ENCODE results near the gene UGT8. TPM values are rescaled to one million over a fixed set of nuclear protein-coding genes. Genes with fewer than 3 reads are reported as not detected.

The UGT8 gene
- total and polyA plus RNA-seq, 7 experiments from 2014 or later, result 0.13 TPM; not detected in 6

DNA sequence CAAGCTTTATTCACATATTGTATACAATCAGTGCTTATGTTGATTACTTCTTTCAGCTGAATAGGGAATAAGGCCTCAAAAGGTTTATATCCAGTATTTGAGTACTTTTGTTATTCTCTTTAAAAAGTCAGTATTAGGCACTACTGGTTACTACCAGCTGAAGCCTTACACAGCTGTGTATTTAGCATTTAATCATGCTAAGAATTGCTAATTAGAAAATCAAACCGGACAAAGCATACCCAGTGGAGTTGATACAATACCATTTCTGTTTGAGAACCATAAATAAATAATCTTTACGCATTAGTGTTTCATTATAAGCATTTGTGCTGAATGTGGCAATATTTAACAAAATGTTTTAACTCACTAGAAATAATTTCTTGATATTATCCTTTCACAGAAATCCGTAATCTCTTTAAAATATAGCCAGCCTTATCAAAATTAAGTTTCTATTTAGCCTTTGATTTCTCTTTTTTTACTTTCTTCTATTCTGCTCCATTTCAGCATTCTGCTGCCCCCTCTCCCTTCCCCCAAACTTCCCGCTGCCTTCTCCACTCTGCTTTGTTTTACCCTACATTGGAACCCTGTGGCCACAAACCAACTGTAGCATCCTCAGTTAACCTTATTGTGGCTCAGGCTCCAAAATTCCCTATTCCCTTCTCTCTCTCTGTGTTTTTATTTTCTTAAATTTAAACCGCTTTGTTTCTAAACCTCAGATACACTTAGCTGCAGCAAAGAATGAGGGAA lies 37.8 kb downstream of the UGT8 start:
- Histone ChIP-seq H3K9me3 (ENCODE audit: control insufficient read depth in 2 of 3, low read length in 3 of 3) (no peaks in the 10 kb centered on the region), H3K4me1 (ENCODE audit: control insufficient read depth in 2 of 2, insufficient read depth in 2 of 2, low read length in 2 of 2) (no peaks in the 10 kb centered on the region), H3K36me3 (ENCODE audit: control insufficient read depth in 2 of 3, insufficient read depth in 3 of 3, low read length in 3 of 3) (no peaks in the 10 kb centered on the region), H3K27me3 (ENCODE audit: control insufficient read depth in 2 of 2, insufficient read depth in 2 of 2, low read length in 2 of 2) (no peaks in the 10 kb centered on the region), H3K4me3 (ENCODE audit: low read length) (no peak overlapping the region), H3K27ac (ENCODE audit: low read depth, low read length) (no peak overlapping the region)
- Mint-ChIP-seq H3K4me3 (no peak overlapping the region), H3K9me3 (peaks cover 0 to 5% (median 0%) of the 10 kb centered on the region in 11 donors), H3K27me3 (peaks cover 0 to 22% (median 0%) of the 10 kb centered on the region in 5 donors), H3K4me1 (no peaks in the 10 kb centered on the region), H3K27ac (no peak overlapping the region), H3K36me3 (no peaks in the 10 kb centered on the region)
- ChIA-PET POLR2A (no interaction called here), CTCF (no interaction called here)
- no peak for DNase-seq
- ATAC-seq, result no peak
- intact Hi-C loops (cut with micrococcal nuclease), result no loop called here

DNA sequence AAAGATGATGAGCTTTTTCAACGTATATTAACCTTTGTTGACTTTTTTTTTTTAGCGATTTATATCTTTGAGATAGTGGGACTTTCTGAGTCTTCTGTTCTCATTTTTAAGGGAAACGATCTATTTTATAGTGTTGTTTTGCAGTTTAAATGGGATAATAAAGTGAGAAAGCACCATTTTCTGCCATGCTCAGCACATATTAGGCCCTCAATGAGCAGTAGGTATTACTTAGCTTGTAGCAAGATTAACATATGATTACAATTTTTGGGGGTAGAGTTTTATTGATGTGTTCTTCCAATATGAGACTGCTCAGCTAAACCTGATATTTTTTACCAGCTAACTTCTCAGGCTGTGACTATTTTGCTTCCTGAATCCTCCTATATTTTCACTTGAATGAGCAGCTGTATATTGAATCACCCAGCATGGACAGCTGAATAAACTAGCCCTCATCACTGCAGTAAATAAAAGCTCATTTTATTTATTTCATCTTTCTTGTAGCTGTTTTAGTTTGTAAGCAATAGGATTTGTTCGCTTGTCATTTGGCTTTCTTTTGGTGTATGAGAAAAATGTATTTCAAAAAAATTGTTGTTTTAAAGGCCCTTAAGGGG lies 43.7 kb downstream of the UGT8 start:
- H3K27me3 Mint-ChIP-seq, result peaks cover 0 to 17% (median 0%) of the 10 kb centered on the region in 5 donors
- no peaks in the 10 kb centered on the region for H3K9me3 ChIP-seq (ENCODE audit: control insufficient read depth in 2 of 3, low read length in 3 of 3)
- intact Hi-C loops (cut with micrococcal nuclease), result no loop called here
- H3K27ac Mint-ChIP-seq, result no peak overlapping the region
- H3K4me1 Mint-ChIP-seq, result no peaks in the 10 kb centered on the region
- CTCF ChIA-PET, result no interaction called here
- ATAC-seq (no peak), DNase-seq (no peak)
- no peaks in the 10 kb centered on the region for H3K36me3 ChIP-seq (ENCODE audit: control insufficient read depth in 2 of 3, insufficient read depth in 3 of 3, low read length in 3 of 3)
- peaks cover 0 to 1% (median 0%) of the 10 kb centered on the region in 11 donors for H3K9me3 Mint-ChIP-seq
- no peak overlapping the region for H3K4me3 ChIP-seq (ENCODE audit: low read length)
- no peaks in the 10 kb centered on the region for H3K27me3 ChIP-seq (ENCODE audit: control insufficient read depth in 2 of 2, insufficient read depth in 2 of 2, low read length in 2 of 2)
- POLR2A ChIA-PET, result no interaction called here
- H3K27ac ChIP-seq (ENCODE audit: low read depth, low read length), result no peak overlapping the region
- no peak overlapping the region for H3K4me3 Mint-ChIP-seq
- H3K36me3 Mint-ChIP-seq, result no peaks in the 10 kb centered on the region
- no peaks in the 10 kb centered on the region for H3K4me1 ChIP-seq (ENCODE audit: control insufficient read depth in 2 of 2, insufficient read depth in 2 of 2, low read length in 2 of 2)

DNA sequence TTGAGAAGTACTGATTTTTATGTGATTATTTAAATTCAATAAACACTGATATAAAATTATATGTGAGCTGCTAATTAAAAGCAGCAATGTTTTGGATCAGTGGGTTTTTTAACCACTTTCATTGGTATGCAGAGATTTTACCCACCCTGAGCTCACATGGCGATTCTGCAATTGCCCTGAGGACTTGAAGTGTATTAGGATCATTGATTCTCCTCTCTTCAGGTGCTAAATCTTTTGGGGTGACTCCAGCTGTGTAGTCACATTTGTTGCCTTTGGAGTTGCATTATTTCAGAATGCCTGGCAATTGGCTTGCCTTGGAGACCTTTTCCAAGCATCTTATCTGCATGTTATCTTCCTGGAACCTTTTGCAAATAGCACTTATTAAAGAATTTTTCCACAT lies 51.3 kb downstream of the UGT8 start:
- CTCF ChIA-PET, result interaction anchor here (0.9 kb wide), 1 partner anchor 1255 kb away, joined by 3 read pairs; no protein-coding TSS in a partner anchor
- no peak for ATAC-seq
- intact Hi-C loops (cut with micrococcal nuclease), result no loop called here

DNA sequence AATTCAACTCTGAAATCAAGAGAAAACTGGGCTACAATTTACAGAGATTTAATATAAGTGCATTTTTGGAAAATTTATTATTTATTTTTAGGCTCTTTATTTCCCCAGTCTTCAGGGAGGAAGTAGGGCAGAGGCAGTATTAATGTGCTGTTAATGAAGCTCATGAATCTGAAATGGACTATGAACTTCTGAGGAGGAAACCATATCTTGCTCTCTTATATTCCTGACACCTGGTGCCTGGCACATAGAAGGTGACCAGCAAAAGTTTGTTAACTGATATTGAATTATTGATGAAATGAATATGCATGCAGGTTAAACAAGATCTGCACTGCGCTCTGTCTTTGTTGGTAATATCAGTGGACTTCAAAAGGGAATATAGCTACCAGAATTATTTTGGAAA lies 55.1 kb downstream of the UGT8 start:
- H3K27ac ChIP-seq (ENCODE audit: low read depth, low read length), result no peak overlapping the region
- no peaks in the 10 kb centered on the region for H3K36me3 Mint-ChIP-seq
- H3K27ac Mint-ChIP-seq, result no peak overlapping the region
- ChIA-PET CTCF (no interaction called here), POLR2A (no interaction called here)
- H3K4me1 ChIP-seq (ENCODE audit: control insufficient read depth in 2 of 2, insufficient read depth in 2 of 2, low read length in 2 of 2), result no peaks in the 10 kb centered on the region
- DNase-seq (no peak), ATAC-seq (no peak)
- intact Hi-C loops (cut with micrococcal nuclease), result no loop called here
- no peak overlapping the region for H3K4me3 Mint-ChIP-seq
- H3K4me1 Mint-ChIP-seq, result peaks cover 0 to 2% (median 0%) of the 10 kb centered on the region in 7 donors
- no peaks in the 10 kb centered on the region for H3K36me3 ChIP-seq (ENCODE audit: control insufficient read depth in 2 of 3, insufficient read depth in 3 of 3, low read length in 3 of 3)
- H3K4me3 ChIP-seq (ENCODE audit: low read length), result no peak overlapping the region
- peaks cover 0 to 2% (median 0%) of the 10 kb centered on the region in 11 donors for H3K9me3 Mint-ChIP-seq
- H3K27me3 Mint-ChIP-seq, result peaks cover 5 to 27% (median 17%) of the 10 kb centered on the region in 5 donors
- no peaks in the 10 kb centered on the region for H3K9me3 ChIP-seq (ENCODE audit: control insufficient read depth in 2 of 3, low read length in 3 of 3)
- H3K27me3 ChIP-seq (ENCODE audit: control insufficient read depth in 2 of 2, insufficient read depth in 2 of 2, low read length in 2 of 2), result no peaks in the 10 kb centered on the region

More for the DNA sequence above, 51.3 kb downstream of the UGT8 start:
- H3K27me3 ChIP-seq (ENCODE audit: control insufficient read depth in 2 of 2, insufficient read depth in 2 of 2, low read length in 2 of 2), result no peaks in the 10 kb centered on the region
- peaks cover 0 to 2% (median 0%) of the 10 kb centered on the region in 7 donors for H3K4me1 Mint-ChIP-seq
- no peaks in the 10 kb centered on the region for H3K36me3 Mint-ChIP-seq
- H3K4me1 ChIP-seq (ENCODE audit: control insufficient read depth in 2 of 2, insufficient read depth in 2 of 2, low read length in 2 of 2), result no peaks in the 10 kb centered on the region
- no peaks in the 10 kb centered on the region for H3K36me3 ChIP-seq (ENCODE audit: control insufficient read depth in 2 of 3, insufficient read depth in 3 of 3, low read length in 3 of 3)
- H3K4me3 ChIP-seq (ENCODE audit: low read length), result no peak overlapping the region
- H3K27ac ChIP-seq (ENCODE audit: low read depth, low read length), result no peak overlapping the region
- H3K9me3 ChIP-seq (ENCODE audit: control insufficient read depth in 2 of 3, low read length in 3 of 3), result no peaks in the 10 kb centered on the region
- H3K27ac Mint-ChIP-seq, result no peak overlapping the region
- no peak overlapping the region for H3K4me3 Mint-ChIP-seq
- H3K27me3 Mint-ChIP-seq, result peaks cover 0 to 18% (median 15%) of the 10 kb centered on the region in 5 donors
- POLR2A ChIA-PET, result no interaction called here
- DNase-seq, result no peak
- peaks cover 0 to 2% (median 0%) of the 10 kb centered on the region in 11 donors for H3K9me3 Mint-ChIP-seq

DNA sequence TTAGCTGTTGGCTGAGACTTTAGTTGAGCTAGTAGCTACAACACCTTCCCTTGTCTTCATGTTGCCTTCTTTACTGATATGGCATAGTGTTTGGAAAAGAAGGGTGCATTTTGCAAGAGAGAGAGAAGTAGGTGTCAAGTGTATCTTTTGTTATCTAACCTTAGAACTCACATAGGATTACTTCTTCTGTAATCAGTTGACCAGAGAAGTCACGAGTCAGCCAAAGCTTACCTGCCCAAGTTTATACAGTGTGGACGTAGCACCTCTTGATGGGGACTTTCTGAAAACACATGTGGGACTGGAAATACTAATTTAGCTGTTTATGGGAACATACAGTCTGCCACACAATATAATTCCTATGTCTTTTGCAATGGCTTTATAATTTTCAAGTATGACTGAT lies 56.0 kb downstream of the UGT8 start:
- Histone ChIP-seq H3K27me3 (ENCODE audit: control insufficient read depth in 2 of 2, insufficient read depth in 2 of 2, low read length in 2 of 2) (no peaks in the 10 kb centered on the region), H3K4me1 (ENCODE audit: control insufficient read depth in 2 of 2, insufficient read depth in 2 of 2, low read length in 2 of 2) (no peaks in the 10 kb centered on the region), H3K4me3 (ENCODE audit: low read length) (no peak overlapping the region), H3K27ac (ENCODE audit: low read depth, low read length) (no peak overlapping the region), H3K9me3 (ENCODE audit: control insufficient read depth in 2 of 3, low read length in 3 of 3) (no peaks in the 10 kb centered on the region), H3K36me3 (ENCODE audit: control insufficient read depth in 2 of 3, insufficient read depth in 3 of 3, low read length in 3 of 3) (no peaks in the 10 kb centered on the region)
- ATAC-seq (no peak), DNase-seq (no peak)
- Mint-ChIP-seq H3K27ac (no peak overlapping the region), H3K4me3 (no peak overlapping the region), H3K27me3 (peaks cover 5 to 31% (median 24%) of the 10 kb centered on the region in 5 donors), H3K4me1 (peaks cover 0 to 2% (median 0%) of the 10 kb centered on the region in 7 donors), H3K36me3 (no peaks in the 10 kb centered on the region), H3K9me3 (peaks cover 0 to 2% (median 0%) of the 10 kb centered on the region in 11 donors)
- ChIA-PET CTCF (no interaction called here), POLR2A (no interaction called here)
- intact Hi-C loops (cut with micrococcal nuclease), result no loop called here

DNA sequence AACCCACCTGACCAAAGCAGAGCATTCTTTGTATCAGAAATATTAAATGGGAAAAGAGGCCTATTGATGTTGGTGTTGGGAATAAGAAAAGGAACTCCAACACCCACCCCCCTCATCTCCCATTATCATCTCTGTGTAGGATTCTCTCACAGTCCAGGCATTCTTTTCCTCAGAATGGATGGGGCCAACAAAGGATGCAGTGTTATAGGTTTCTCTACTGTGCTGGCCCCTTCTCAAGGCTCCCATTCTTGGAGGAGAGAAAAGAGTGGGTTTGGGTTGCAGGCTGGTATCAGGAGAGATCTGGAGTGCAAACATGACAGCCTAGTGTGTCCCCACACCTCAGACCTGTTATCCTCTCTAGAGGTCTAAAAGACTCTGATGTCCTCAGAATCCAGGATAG lies 59.6 kb downstream of the UGT8 start:
- H3K27me3 ChIP-seq (ENCODE audit: control insufficient read depth in 2 of 2, insufficient read depth in 2 of 2, low read length in 2 of 2), result no peaks in the 10 kb centered on the region
- no peak overlapping the region for H3K27ac ChIP-seq (ENCODE audit: low read depth, low read length)
- H3K9me3 Mint-ChIP-seq, result no peaks in the 10 kb centered on the region
- H3K4me3 ChIP-seq (ENCODE audit: low read length), result no peak overlapping the region
- DNase-seq, result no peak
- no peak for ATAC-seq
- H3K27me3 Mint-ChIP-seq, result peaks cover 5 to 30% (median 23%) of the 10 kb centered on the region in 5 donors
- H3K27ac Mint-ChIP-seq, result no peak overlapping the region
- no peaks in the 10 kb centered on the region for H3K4me1 Mint-ChIP-seq
- H3K9me3 ChIP-seq (ENCODE audit: control insufficient read depth in 2 of 3, low read length in 3 of 3), result no peaks in the 10 kb centered on the region
- intact Hi-C loops (cut with micrococcal nuclease), result no loop called here
- ChIA-PET POLR2A (no interaction called here), CTCF (interaction anchor here (0.6 to 0.7 kb wide), 2 partner anchors 1262 to 1707 kb away, joined by 3 read pairs; no protein-coding TSS in a partner anchor)
- H3K36me3 ChIP-seq (ENCODE audit: control insufficient read depth in 2 of 3, insufficient read depth in 3 of 3, low read length in 3 of 3), result no peaks in the 10 kb centered on the region
- no peaks in the 10 kb centered on the region for H3K4me1 ChIP-seq (ENCODE audit: control insufficient read depth in 2 of 2, insufficient read depth in 2 of 2, low read length in 2 of 2)
- H3K4me3 Mint-ChIP-seq, result no peak overlapping the region
- H3K36me3 Mint-ChIP-seq, result no peaks in the 10 kb centered on the region

Data from naive thymus-derived CD4-positive, alpha-beta T cell (primary cell).